Stimulated activated CD4-positive, alpha-beta T cell treated with anti-CD3 and anti-CD28 coated beads, Interleukin-12 subunit alpha, Interleukin-12 subunit beta, amount 100 ng/mL, for 48 hours (primary cell): Measurements from ENCODE around the gene RABEPK.
"Not testable (repeated sequence)": the region's sequence is repeated elsewhere in the genome, so short reads cannot be mapped to it uniquely, and the experiment has no call there.

ENCODE experiments used
- DNase-seq, 3 donors: peaks; one replicate each; pipeline ENCODE4 v3.0.0-alpha.2; 2020; ENCODE audit warnings: low read depth in 2 of 3, low spot score in 1 of 3

Gene RABEPK

DNA sequence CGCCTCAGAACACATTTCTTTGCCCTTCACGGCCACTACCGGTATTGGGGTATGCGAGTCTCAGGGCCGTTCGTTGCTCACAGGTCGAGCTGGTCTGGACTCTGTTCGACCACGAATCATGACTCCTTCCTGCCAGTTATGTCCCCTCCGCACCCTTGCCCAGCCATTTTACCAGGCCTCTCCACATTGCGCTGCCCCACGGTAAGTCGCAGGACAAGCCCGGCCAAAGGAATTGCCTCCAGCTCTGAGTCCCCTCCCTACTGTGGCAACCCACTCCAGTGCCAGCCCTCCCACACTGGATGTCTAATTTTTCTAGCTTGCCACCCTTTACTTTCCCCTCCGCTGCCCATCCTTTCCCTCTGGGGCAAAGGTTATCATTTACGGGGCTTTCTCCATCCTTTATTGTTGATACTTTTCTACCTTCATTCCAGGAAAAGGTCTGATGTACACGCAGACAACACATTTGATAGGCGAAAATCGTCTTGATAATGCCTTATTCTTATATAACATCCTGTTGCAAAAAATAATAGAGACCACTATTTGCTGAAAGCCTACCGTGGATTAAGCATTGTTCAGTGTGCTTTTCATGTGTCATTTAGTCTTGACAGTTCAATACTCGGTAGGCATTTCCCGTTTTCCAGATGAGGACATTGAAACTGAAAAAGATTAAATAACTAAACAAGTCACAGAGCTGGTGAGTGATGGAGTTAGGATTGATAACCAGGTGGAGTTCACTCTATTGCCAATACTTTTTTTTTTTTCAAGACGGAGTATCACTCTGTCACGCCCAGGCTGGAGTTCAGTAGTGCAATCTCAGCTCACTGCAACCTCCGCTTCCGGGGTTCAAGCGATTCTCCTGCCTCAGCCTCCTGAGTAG, 41.8 kb downstream of the RABEPK start:
- peak in 1 of 3 donors; percentile 11 for DNase-seq

DNA sequence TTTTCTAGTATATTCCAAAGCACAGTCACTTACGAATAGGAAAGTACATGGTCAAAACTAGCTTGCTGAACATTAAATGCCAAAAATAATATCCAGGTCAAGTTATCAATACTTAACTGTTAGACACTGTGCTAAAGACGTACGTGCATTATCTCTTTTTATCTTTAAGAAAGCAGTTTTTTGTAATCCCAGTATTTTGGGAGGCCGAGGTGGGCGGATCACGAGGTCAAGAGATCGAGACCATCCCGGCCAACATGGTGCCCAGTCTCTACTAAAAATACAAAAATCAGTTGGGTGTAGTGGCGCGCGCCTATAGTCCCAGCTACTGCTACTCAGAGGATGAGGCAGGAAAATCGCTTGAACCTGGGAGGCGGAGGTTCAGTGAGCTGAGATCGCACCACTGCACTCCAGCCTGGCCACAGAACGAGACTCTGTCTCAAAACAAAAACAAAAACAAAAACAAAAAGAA, 43.5 kb downstream of the RABEPK start:
- DNase-seq: no peak

DNA sequence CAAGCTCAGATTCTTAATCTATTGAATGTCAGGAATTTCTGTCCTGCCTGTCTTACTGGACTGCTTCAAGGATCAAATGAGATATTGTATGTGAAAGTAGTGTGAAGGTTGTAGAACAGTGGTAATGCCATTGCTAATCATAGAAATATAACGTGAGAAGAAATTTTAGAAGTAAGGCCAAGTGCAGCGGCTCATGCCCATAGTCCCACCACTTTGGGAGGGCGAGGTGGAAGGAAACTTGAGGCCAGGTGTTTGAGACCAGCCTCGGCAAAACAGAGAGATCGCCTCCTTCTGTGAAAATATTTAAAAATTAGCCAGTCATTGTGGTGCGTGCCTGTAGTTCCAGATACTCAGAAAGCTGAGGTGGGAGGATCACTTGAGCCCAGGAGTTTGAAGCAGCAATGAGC, 45.9 kb downstream of the RABEPK start:
- no peak for DNase-seq

DNA sequence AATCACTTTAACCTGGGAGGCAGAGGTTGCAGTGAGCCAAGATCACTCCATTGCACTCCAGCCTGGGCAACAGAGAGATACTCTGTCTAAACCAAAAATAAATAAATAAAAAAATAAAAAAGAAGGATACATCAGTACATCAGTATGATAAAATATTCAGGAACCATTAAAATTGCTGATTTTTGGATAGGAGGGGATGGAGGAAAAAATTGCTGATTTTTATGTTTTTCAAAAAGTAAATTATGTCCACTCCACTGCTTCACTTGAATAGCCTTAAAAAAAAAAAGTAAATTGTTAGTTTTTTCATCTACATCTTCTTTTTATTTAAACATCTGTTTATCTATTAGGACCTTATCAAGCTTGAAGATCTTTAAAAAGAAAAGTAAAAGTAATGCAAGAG, 53.9 kb downstream of the RABEPK start:
- no peak for DNase-seq

DNA sequence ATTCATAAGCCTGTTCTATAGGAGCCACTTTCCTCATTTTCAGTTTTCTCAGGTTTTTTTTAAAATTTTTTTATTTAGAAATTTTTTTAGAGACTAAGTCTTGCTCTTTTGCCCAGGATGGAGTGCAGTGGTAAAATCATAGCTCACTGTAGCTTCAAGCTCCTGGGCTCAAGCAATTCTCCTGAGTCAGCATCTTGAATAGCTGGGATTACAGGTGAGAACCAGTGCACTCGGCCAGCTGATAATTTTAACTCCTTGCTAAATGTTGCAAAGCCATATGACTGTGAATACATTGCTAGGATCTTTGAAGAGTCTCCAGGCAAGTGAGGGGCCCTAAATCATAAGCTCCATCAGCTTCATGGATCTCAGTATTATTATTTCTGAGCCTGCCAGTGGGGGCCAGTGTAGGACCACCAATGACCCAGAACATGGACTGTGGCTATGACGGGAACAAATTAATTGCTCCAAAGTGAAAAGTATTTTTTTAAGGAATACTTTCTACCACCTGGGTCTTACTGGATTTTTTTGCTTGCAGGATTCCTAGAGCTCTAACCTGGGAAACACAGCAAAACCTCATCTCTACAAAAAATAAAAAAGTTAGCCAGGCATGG, 55.5 kb downstream of the RABEPK start:
- DNase-seq: no peak

DNA sequence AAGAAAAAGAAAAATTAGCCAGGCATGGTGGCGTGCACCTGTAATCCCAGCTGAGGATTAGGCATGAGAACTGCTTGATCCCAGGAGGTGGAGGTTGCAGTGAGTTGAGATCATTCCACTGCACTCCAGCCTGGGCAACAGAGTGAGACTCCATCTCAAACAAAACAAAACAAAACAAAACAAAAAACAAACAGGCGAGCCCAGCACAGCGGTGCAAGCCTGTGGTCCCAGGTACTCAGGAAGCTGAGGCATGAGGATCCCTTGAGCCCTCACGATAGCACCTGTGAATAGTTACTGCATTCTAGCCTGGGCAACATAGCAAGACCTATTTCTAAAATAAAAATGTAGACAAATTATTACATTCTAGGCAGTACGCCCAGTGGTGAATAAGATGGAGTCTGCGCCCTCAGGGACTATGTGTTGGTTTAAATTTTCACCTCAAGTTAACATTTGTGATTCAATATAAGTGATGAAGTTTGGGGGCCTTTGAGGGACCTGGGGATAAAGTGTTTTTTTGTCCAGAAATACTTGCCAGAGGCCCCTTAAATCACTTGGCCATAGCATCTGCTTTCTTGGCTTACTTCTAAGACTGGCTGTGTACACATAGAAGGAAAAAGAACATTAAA, 57.9 kb downstream of the RABEPK start:
- no peak for DNase-seq

DNA sequence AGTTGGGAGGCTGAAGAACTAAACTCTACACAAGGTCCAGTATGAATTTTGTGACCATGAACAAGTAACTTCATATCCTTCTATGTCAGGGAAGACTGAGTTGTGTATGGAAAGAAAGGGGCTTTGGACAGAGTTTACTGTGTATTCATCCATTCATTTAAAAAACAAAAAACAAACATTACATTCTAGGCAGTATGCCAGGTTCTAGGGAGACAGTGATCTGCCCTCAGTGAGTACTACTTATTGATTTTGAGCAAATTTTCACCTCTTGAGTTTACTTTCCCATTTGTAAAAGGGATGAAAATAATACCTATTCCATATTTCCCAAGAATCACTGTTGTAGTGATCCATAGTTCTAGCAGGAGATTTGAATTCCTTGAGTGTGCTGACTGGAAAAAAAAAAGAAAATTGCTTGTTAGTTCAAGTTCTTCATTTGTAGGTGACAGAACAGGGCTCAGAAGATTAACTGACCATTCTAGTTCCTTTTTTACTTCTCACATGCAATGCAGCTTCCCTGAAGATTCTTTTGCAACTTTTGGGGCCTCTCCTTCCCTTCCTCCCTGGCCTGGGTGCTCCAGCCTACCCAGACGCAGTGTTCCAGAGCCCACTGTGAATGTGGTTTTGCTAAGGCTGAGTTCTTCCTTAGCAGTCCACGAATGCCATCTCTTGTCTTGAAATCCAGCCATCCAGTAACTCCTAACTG, 58.6 kb downstream of the RABEPK start:
- DNase-seq: no peak

DNA sequence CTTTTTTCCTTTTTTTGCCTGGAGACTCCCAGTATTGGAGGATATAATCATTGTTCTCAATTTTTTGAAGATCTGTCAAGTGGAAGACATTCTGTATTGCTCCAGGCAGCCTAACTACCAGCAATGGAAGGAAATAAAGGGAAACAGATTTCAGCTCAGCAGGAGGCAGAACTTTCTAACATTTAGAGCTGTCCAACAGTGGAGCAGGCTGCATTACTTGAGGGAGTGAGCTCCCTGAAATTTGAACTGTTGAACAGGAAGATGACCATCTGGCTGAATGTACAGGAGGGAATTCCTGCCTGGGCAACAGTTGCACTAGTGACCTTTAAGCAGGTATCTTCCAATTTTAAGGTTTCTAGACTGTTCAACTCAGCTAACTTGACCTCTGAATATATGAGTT, 60.2 kb downstream of the RABEPK start:
- DNase-seq: no peak

DNA sequence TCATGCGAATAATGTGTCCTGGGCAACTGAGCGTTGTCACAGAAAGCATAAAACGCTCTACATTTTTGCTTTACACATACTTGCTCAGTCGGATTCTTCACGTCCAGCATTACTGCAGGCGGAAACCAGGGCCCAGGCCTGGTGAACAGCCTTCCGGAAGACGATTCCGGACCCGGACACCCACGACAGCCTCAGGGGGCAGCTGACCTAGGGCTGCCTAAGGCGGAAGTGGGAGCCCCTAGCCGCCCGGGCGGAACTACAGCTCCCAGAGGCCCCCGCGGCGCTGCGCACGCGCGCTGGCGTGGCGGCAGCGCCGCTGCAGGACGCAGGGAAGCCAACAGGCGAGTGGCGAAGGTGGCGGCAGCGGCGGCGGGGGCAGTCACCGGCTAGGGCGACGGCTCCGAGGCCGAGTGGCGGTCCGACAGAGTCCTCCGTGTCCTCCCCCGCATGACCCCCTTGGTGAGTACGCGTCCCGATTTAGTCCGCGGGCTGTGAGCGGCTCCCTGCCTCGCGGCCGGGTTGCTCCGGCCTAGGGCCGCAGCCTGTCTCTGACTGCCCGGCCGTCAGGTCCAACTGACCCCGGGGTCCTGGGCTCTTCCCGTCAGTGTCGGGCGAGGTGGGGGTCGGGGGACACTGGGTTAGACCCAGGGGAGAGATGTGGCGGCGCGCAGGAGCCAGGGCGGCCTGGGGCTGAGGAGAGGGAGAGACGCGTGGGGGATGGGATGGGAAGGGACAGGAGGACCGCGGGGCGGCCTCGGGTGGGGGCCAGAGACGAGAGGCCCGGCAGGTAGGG, 61.4 kb downstream of the RABEPK start, which contains the start of gene GAPVD1:
Gene GAPVD1, plus strand, starts transcription at position 326 of the 793 bp plus-strand sequence. CDS start 37,096 bp downstream, outside the sequence.
- peak; percentile 79 to 83 (median 81) for DNase-seq

DNA sequence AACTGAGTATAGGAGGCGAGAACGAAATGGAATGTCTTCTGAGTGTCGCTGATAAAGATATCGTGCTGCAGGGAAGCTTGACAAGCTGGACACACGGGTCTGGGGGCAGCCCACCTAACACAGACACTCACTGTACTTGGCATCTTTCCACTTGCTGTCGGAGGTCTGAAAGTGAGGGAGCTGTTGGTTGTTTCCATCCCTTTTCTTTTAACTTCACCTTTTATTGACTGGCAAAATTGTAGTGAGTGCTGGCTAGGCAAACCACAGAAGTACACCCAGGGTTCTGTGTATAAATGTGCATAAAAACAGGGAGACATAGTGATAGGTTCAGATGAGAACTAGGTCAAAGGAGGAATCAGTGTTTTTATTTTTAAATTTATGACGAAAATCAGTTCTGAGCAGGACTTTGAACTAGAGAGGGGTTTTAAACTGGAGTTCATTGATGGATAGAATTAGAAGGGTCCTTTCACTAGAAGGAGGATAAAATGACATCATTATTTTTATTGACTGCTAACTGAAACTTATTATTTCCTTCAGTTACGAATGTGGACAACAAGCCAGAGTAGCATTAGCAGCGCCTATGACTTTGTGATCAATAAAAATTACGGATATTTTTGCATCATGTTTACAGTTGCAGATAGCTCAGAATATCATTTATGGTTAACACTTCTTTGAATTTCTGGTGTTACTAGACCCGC, 62.1 kb downstream of the RABEPK start:
- DNase-seq: no peak

DNA sequence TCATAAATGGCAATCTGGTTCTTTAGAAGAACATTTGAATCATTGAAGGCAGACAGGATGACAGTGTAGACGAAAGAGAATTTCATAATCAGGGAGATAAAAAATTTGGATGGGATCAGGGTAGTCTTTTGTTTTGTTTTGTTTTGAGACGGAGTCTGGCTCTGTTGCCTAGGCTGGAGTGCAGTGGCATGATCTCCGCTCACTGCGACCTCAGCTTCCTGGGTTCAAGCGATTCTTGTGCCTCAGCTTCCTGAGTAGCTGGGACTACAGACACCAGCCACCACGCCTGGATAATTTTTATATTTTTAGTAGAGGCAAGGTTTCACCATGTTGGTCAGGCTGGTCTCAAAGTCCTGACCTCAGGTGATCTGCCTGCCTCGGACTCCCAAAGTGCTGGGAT, 63.7 kb downstream of the RABEPK start:
- DNase-seq: not testable (repeated sequence)

DNA sequence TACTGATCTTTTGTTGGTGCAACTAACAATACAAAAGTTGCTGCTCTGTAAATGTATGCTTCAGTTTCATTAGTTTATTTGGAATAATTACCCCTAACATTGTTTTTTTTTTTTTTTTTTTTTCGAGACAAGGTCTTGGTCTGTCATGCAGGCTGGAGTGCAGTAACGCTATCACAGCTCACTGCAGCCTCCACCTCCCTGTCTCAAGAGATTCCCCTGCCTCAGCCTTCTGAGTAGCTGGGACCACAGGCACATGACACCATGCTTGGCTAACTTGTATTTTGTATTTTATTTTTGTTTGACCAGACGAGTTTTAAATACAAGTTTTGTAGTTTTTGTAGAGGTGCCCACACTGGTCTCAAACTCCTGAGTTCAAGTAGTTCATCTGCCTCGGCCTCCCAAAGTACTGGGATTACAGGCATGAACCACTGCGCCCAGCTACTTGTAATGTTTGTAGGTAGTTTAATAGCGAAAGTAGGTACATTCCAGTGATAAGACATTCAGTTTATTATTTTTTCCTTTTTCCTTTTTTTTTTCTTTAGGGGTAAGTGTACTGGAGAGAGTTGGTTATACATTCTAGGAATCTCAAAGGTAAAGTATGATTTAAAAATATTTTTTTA, 68.2 kb downstream of the RABEPK start:
- DNase-seq: no peak

DNA sequence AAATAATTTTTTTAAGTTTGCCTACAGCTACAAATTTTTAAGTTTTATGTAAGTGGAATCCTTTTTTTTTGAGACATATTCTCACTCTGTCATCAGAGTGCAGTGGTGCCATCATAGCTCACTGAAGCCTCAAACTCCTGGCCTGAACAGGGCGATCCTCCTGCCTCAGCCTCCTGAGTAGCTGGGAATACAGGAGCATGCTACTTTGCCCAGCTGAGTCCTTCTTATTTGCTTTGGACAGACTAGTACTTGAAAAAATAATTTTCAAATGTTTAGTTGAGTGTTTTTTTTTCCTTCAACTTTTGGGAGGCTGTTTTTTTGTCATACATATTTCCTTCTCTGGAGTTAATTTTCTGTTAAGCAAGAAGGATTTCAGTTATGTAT, 68.7 kb downstream of the RABEPK start:
- no peak for DNase-seq

DNA sequence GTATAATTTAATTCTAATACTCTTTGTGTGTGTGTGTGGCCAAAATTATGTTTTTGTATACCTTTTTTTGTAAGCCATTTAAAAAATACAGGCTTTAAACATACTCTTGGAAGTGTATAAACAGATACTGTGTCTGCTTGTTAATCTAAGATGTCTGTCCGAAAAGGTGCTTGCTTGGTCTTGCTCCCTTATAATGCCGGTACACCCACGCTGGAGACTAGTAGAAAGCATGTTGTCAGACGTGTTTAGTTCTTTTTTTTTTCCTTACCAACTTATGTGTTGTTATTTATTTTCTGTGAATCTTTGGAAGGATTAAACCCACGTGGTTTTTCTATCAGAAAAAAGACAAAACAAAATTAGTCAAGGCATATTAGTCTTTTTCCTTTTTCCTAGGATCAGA, 70.7 kb downstream of the RABEPK start:
- no peak for DNase-seq

DNA sequence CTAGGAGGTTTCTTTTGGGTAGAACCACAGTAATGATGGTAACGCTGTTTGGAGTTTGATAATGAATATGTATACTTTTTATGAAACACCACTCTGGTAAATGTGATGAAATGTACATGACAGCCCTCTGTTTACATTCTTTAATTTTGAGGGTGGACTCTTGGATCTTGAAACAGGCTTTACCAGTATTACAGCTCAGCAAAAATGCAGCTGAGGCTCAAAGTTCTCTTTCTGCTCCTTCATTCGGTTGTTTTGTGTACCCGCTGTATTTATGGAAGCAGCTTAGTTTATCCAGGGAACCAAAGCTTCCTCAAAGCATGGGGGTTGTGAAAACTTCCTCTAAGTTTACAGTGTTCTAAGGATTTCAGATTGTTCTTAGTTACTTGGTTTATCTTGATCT, 72.4 kb downstream of the RABEPK start:
- no peak for DNase-seq

DNA sequence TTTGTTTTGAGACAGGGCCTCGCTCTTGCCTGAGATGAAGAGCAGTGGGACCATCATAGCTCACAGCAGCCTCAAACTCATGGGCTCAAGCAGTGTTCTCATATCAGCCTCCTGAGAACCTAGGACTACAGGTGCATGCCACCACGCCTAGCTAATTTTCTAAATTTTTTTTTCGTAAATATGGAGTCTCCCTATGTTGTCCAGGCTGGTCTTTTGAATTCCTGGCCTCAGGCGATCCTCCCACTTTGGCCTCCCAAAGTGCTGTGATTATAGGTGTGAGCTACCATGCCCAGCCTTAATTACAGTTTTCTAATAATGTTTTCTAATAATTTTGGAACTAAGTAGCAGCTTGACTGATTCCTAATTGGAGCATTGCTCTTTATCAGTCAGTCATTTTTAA, 76.4 kb downstream of the RABEPK start:
- no peak for DNase-seq

DNA sequence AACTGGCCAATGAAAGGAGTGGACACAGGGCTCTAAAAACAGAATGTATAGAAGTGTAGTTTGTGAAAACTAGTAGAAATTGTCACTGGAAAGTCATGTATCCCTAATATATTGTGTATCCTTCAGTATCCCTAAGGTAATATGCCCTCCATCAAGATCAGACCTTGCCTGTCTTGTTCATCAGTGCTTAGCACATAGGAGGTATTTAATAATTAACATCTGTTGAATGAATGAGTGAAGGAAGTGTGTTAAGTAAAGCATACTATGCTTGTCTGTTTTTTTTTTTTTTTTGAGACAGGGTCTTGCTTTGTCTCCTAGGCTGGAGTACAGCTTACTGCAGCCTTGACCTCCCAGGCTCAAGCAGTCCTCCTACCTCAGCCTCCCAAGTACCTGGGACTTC, 77.1 kb downstream of the RABEPK start:
- no peak for DNase-seq

DNA sequence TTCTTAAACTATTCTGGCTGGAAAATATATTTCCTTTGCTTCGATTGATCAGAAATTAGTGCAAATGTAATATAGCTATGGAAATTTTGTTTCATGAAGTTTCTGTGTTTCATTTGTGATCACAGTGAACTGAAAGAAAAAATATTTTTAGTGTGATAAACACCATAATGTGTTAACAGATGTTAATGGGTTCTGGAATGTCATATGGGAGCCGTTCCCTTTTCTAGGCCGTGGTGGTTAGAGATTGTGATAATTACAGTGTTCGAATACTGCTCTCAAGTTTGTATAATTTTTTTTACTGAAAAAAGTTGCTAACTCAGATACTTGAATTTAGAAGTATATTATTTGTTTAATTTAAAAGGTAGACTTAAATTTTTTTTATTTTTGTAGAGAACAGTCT, 80.6 kb downstream of the RABEPK start:
- DNase-seq: no peak
